ENCODE measurements around the gene ZMAT5. TPM values are rescaled to one million over a fixed set of nuclear protein-coding genes. Genes with fewer than 3 reads are reported as not detected.
A peak's percentile ranks its signal among the peaks of the same experiment; 100 is the strongest.

ZMAT5 gene
- total and polyA plus RNA-seq, 2 of the 13 experiments (the other 11 are each of a cell fraction or from before 2014, with no cell fraction given), result 20.7 to 27.8 TPM

DNA sequence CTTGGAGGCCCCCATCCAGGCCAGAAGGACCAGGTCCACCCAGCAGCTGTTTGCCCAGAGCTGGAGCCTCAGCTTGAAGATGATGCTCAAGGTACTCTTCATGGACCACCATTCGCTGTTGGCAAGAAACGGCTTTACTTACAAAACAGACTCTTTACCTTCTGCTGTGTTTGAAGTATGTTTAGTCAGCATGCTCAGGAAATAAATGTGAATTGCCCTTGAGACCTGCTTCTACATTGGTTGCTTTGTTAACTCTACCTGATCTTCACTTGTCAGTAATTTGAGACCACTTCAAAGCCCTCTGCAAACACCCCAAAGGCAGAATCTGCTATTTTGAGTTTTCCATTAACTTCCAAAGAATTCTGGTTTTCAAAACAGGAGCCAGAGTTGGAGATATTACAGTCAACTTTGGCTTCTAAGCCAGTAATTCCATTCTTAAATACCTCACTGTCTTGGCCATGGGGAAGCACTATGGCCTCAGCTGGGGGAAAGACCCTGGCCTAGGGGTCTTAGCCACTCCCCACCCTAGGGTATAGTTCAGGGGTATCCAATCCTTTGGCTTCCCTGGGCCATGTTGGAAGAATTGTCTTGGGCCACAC is 3.0 kb upstream of the ZMAT5 start (continued):
- peak in 1 of 2 experiments; percentile 87; a peak in 2 of 4 replicates for TF ChIP-seq EP300 (IDR thresholded peaks at IDR 0.05; ENCODE audit: low read depth in 2 of 2, low read length in 2 of 2)
- TF ChIP-seq EP300 (CRISPR knock-in tag; IDR thresholded peaks at IDR 0.05; ENCODE audit: borderline replicate concordance), result peak; percentile 58; the same call in 1 of the 2 replicates
- peak; percentile 47; the same call in 1 of the 2 replicates for TF ChIP-seq ESRRA (CRISPR knock-in tag; IDR thresholded peaks at IDR 0.05; ENCODE audit: low read depth)
- TF ChIP-seq RFX5 (IDR thresholded peaks at IDR 0.05; ENCODE audit: low read depth, low read length), result peak; percentile 54; the same call in 1 of the 2 replicates
- no peak for TF ChIP-seq ZFP82 (CRISPR knock-in tag; IDR thresholded peaks at IDR 0.05; ENCODE audit: borderline replicate concordance)
- TF ChIP-seq ETV6 (CRISPR knock-in tag; conservative IDR thresholded peaks at IDR 0.05), result no peak
- 0 out of 2 replicates have a peak, but pooled peaks have one; percentile 49 for TF ChIP-seq ZNF558 (CRISPR knock-in tag; IDR thresholded peaks at IDR 0.05; ENCODE audit: borderline replicate concordance)
- peak; percentile 41; the same call in 1 of the 2 replicates for TF ChIP-seq NFYC (CRISPR knock-in tag; IDR thresholded peaks at IDR 0.05)
- 0 out of 2 replicates have a peak, but pooled peaks have one; percentile 27 for TF ChIP-seq ZNF784 (CRISPR knock-in tag; IDR thresholded peaks at IDR 0.05; ENCODE audit: borderline replicate concordance)
- peak; percentile 22; the same call in 1 of the 2 replicates for TF ChIP-seq HNF4G (IDR thresholded peaks at IDR 0.05; ENCODE audit: borderline replicate concordance, low read depth, low read length)
- TF ChIP-seq HNF4G (CRISPR knock-in tag; IDR thresholded peaks at IDR 0.05; ENCODE audit: borderline replicate concordance, low read depth), result no peak
- TF ChIP-seq HDAC2 (CRISPR knock-in tag; IDR thresholded peaks at IDR 0.05), result peak; percentile 75
- 0 out of 2 replicates have a peak, but pooled peaks have one; percentile 52 for TF ChIP-seq ZNF652 (CRISPR knock-in tag; IDR thresholded peaks at IDR 0.05; ENCODE audit: borderline replicate concordance, low read depth)
- TF ChIP-seq, protein P1, sequence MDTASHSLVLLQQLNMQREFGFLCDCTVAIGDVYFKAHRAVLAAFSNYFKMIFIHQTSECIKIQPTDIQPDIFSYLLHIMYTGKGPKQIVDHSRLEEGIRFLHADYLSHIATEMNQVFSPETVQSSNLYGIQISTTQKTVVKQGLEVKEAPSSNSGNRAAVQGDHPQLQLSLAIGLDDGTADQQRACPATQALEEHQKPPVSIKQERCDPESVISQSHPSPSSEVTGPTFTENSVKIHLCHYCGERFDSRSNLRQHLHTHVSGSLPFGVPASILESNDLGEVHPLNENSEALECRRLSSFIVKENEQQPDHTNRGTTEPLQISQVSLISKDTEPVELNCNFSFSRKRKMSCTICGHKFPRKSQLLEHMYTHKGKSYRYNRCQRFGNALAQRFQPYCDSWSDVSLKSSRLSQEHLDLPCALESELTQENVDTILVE (CRISPR knock-in tag; IDR thresholded peaks at IDR 0.05), result peak; percentile 30; the same call in 1 of the 2 replicates
- peak; percentile 67 for TF ChIP-seq NR2F6 (IDR thresholded peaks at IDR 0.05)
- peak; percentile 70 for TF ChIP-seq NR2F6 (CRISPR knock-in tag; IDR thresholded peaks at IDR 0.05)
- peak; percentile 75 for TF ChIP-seq MED1 (CRISPR knock-in tag; IDR thresholded peaks at IDR 0.05)
- TF ChIP-seq AHDC1 (CRISPR knock-in tag; IDR thresholded peaks at IDR 0.05; ENCODE audit: borderline replicate concordance), result peak; percentile 85; the same call in 1 of the 2 replicates
- TF ChIP-seq NR2F2 (IDR thresholded peaks at IDR 0.05; ENCODE audit: borderline replicate concordance, low read depth), result peak; percentile 57; the same call in 1 of the 2 replicates
- TF ChIP-seq ZFY (CRISPR knock-in tag; IDR thresholded peaks at IDR 0.05), result no peak
- TF ChIP-seq, protein P2, sequence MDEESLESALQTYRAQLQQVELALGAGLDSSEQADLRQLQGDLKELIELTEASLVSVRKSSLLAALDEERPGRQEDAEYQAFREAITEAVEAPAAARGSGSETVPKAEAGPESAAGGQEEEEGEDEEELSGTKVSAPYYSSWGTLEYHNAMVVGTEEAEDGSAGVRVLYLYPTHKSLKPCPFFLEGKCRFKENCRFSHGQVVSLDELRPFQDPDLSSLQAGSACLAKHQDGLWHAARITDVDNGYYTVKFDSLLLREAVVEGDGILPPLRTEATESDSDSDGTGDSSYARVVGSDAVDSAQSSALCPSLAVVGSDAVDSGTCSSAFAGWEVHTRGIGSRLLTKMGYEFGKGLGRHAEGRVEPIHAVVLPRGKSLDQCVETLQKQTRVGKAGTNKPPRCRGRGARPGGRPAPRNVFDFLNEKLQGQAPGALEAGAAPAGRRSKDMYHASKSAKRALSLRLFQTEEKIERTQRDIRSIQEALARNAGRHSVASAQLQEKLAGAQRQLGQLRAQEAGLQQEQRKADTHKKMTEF (CRISPR knock-in tag; IDR thresholded peaks at IDR 0.05), result peak; percentile 76
- TF ChIP-seq HOXA3 (CRISPR knock-in tag; IDR thresholded peaks at IDR 0.05), result peak; percentile 35; the same call in 1 of the 2 replicates
